ENCODE data around the gene TBXAS1.
"Not testable (repeated sequence)": the region's sequence is repeated elsewhere in the genome, so short reads cannot be mapped to it uniquely, and the experiment has no call there.

Gene TBXAS1

GRCh38 chr7:139828446-139828845 lies 618 bp upstream of the TBXAS1 start:
- DNase-seq, result no peak

GRCh38 chr7:139829775-139830117 lies 682 bp downstream of the TBXAS1 start:
- DNase-seq, result no peak

- no peak for DNase-seq
Observed at GRCh38 chr7:139830292-139830691, 1.2 kb downstream of the TBXAS1 start.

- no peak for DNase-seq
Observed at GRCh38 chr7:139830782-139831501, 1.9 kb downstream of the TBXAS1 start.

GRCh38 chr7:139835848-139836247 lies 6.8 kb downstream of the TBXAS1 start:
- DNase-seq, result not testable (repeated sequence)

GRCh38 chr7:139837291-139837690 lies 8.2 kb downstream of the TBXAS1 start:
- not testable (repeated sequence) for DNase-seq

- DNase-seq, result no peak
Observed at GRCh38 chr7:139838276-139838675, 9.2 kb downstream of the TBXAS1 start.

- DNase-seq, result no peak
Observed at GRCh38 chr7:139838876-139839275, 9.8 kb downstream of the TBXAS1 start.

- no peak for DNase-seq
Observed at GRCh38 chr7:139840776-139841175, 11.7 kb downstream of the TBXAS1 start.

- DNase-seq, result no peak
Observed at GRCh38 chr7:139842401-139843210, 13.5 kb downstream of the TBXAS1 start.

GRCh38 chr7:139843211-139843537 lies 14.1 kb downstream of the TBXAS1 start:
- not testable (repeated sequence) for DNase-seq

GRCh38 chr7:139844779-139845442 lies 15.8 kb downstream of the TBXAS1 start:
- DNase-seq, result no peak

- DNase-seq, result no peak
Observed at GRCh38 chr7:139845443-139845805, 16.4 kb downstream of the TBXAS1 start.

GRCh38 chr7:139846297-139846696 lies 17.2 kb downstream of the TBXAS1 start:
- DNase-seq, result no peak

- DNase-seq, result no peak
Observed at GRCh38 chr7:139848274-139848673, 19.2 kb downstream of the TBXAS1 start.

GRCh38 chr7:139850906-139851305 lies 21.8 kb downstream of the TBXAS1 start:
- no peak for DNase-seq

GRCh38 chr7:139851770-139852481 lies 22.9 kb downstream of the TBXAS1 start:
- DNase-seq, result no peak

GRCh38 chr7:139852482-139852845 lies 23.4 kb downstream of the TBXAS1 start:
- no peak for DNase-seq

- no peak for DNase-seq
Observed at GRCh38 chr7:139853506-139854123, 24.6 kb downstream of the TBXAS1 start.

- no peak for DNase-seq
Observed at GRCh38 chr7:139854124-139854511, 25.1 kb downstream of the TBXAS1 start.

GRCh38 chr7:139854803-139855497 lies 25.9 kb downstream of the TBXAS1 start:
- DNase-seq, result no peak

GRCh38 chr7:139855498-139856270 lies 26.6 kb downstream of the TBXAS1 start:
- no peak for DNase-seq
